Germinal center (tissue), 1 donor: ENCODE data around the gene UHRF1.
A peak's percentile ranks its signal among the peaks of the same experiment; 100 is the strongest.
"Not testable (repeated sequence)": the region's sequence is repeated elsewhere in the genome, so short reads cannot be mapped to it uniquely, and the experiment has no call there.

Experiments used
- DNase-seq: peaks from one replicate; pipeline ENCODE4 v3.0.0; 2012; ENCODE audit warnings: mixed read lengths, low spot score

UHRF1 gene

DNA sequence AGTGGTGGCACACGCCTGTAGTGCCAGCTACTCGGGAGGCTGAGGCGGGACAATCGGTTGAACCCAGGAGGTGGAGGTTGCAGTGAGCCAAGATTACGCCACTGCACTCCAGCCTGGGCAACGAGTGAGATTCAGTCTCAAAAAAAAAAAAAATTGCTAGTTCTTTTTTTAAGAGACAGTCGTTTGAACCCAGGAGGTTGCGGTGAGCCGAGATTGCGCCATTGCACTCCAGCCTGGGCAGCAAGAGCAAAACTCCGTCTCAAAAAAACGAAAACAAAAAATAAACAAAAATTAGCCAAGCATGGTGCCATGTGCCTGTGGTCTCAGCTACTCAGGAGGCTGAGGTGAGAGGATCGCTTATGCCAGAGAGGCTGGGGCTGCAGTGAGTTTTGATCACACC is 8.4 kb upstream of the UHRF1 start:
- not testable (repeated sequence) for DNase-seq

DNA sequence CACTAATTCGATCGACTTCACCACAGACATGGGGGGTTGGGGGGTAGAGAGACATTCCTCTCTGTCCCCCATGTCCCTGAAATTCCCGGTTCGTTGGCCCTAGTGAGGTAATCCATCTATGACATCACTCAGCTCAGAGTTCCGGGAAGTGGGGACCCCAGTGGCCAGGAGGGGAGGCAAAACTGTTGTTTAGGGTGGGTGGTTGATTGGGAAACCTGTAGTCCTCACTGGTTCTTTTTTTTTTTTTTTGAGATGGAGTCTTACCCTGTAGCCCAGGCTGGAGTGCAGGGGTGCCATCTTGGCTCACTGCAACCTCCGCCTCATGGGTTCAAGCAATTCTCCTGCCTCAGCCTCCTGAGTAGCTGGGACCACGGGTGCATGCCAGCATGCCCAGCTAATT is 6.5 kb upstream of the UHRF1 start, which contains the start of gene ARRDC5:
Gene ARRDC5 (minus strand): TSS at position 101 of the 400 bp plus-strand sequence. CDS start 71 bp downstream, at position 30.
- DNase-seq, result no peak

DNA sequence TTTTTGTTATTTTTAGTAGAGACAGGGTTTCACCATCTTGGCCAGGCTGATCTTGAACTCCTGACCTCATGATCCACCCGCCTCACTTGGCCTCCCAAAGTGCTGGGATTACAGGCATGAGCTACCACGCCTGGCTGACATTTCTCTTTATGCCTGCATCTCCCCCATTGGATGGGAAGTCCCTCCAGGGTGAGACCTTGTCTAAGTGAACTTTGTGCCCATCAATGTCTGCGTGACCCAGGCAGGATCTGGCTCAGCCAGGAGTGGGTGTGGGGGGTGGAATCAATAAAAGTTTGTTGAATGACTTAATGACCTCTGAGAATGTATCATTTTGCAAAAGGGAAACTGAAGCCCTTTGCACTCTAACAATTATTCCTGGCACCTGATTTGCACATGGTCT is 4.8 kb upstream of the UHRF1 start:
- no peak for DNase-seq

DNA sequence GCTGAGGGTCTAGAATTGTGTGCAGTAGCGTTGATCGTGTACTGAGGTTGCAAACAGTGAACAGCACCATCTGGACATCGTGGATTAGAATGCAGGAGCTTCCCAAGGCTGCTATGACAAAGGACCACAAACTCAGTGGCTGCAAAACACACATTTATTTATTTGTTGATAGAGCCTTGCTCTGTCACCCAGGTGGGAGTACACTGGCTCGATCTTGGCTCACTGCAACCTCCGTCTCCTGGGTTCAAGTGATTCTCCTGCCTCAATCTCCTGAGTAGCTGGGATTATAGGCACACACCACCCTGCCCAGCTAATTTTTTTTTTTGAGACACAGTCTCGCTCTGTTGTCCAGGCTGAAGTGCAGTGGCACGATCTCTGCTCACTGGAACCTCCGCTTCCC is 2.3 kb upstream of the UHRF1 start:
- DNase-seq, result no peak

DNA sequence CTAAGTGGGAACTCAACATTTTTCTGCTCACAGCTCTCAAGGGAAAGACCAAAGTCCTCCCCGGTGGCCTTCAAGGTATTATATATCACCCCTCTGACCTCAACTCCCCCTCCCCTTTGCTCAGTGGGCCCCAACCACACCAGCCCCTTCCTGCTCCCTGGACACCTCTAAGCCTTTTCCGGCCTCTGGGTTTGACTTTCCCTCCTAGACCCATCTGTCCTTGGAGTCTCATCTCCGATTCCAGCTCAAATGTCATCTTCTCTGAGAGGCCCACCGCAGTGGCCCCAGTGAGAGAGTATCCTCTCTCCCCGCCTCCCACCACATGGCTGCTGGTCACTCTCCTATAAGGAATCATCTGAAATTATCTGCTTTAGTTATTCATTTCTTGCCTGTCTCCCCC is 941 bp upstream of the UHRF1 start:
- DNase-seq, result no peak

DNA sequence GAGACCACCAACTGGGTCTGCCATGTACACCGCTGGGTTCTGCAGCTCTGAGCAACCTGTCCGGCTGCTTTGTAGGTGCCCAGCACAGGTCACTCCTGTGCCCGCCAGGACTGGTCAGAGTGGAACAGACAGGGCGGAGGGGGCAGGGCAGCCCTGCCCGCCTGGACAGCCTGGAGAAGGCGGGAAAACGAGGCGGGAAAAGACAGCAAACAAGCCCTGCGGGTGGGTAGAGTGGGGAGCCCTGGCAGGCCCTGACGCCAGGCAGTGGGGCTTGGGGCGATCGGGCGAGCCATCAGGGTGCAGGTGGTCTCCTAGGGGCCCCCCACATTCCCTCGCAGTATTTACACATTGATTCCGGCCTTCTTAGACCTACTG is 533 bp upstream of the UHRF1 start:
- DNase-seq, result no peak

DNA sequence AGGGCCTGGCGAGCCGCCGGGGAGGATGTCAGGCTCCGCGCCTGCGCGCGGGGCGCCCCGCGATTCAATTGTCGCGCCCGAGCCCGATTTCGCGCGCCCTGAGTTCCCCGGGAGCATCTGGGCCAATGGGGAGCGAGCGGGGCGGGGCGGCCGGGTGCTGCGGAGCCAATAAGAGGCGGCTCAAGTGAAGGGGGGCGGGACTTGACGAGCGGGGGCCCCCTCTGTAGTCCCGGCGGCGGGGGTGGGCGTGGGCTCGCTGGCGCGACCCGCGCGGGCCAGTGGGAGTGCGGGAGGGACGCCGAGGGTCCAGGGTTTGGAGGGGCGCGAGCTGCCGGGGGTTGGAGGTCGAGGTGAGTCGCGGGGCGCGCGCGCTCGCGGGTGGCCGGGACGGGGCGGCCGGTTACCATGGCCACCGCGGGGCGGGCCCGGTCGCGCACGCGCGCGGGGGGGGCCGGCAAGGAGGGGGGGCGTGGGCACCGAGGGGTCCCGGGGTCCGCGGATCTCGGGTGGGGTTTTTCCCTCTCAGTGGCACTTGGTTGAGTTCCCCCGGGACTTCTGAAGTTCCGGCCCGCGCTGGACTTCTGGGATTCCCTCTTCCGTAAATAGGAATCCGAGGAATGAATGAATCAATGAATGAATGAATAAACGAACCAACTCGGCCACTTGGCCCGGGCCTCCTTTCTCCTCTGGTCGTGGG is 744 bp downstream of the UHRF1 start:
- peak; percentile 98 for DNase-seq

DNA sequence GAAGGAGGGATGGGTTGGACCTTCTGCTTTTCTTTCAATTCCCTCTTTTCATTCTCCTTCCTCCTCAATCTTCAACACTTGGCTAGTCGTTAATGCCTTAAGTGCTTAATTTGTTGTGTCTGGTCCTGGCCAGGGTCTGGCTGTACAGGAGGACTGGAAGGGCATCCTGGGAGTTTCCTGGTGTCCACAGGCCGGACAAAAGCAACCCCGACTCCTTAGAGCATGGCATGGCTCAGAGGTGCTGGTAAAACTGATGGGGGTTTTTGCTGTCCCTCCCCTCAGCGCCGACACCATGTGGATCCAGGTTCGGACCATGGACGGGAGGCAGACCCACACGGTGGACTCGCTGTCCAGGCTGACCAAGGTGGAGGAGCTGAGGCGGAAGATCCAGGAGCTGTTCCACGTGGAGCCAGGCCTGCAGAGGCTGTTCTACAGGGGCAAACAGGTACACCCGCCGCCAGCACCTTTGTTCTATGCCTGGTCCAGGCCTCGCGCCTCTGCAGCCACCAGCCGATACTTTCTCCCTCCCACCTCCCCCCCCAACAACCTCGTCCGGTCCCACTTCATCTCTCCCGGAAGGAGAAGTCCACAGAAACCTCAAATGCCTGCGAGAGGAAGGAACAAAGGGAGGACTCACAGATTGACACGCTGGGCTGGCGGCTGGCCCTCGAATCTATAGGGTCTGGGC is 1.4 kb downstream of the UHRF1 start:
- DNase-seq, result peak; percentile 48

DNA sequence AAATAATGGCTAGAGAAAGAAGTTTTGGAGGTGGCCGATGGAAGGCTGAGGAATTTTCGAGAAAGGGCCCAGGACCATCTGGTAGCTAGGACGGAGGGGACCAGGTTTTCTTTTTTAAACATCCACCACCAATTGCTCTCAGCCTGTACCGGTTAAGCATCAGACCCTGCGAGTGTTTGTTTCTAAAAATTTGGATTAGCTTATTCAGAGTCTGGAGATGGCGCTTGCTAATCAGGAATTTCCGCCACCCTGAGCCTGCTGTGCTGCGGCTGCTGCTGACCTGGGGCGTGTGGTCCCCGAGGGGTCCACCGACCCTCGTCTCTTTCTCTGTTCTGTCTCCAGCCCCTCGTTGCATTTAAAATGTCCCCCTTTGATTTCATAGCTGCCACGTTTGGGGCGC is 2.0 kb downstream of the UHRF1 start:
- no peak for DNase-seq

DNA sequence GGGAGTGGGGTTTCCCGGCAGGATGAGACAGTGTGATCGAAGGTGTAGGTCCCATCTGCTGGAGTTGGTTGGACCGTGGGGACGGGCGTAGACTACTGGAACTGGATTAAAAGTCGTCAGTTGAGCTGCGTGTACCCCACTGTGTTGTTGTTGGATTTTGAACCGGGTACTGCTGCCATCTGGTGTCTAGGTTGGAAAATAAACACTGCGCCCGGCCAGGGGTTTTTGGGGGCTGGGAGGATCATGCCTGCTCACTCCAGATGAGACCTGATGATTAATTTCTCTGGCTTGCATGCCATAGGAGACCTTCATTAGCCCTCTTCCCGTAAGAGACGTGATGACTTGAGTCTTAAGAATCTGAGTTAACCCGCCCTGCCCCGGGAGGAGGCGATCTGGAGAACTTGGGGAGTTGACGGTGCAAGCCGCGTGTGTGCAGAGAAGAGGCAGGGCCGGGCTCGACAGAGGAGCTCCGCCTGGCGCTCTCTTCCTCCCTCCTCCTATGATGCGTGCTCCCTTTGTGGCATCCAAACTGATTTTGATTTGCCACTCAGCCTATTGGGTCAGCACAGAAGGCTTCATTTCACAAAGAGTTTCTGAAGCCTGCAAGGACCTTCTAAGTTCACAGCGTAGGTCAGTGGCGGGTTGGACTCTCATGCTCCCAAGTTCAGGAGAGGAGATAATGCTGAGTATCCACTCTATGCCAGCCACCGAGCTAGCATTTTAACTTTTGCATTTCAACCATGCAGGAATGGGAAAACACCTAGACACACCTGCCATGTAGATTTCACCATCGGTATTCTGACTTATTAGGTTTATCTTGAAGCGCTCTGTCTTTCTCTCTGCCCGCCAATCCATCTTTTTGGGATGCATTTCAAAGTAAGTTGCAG is 2.7 kb downstream of the UHRF1 start:
- peak; percentile 79 for DNase-seq

DNA sequence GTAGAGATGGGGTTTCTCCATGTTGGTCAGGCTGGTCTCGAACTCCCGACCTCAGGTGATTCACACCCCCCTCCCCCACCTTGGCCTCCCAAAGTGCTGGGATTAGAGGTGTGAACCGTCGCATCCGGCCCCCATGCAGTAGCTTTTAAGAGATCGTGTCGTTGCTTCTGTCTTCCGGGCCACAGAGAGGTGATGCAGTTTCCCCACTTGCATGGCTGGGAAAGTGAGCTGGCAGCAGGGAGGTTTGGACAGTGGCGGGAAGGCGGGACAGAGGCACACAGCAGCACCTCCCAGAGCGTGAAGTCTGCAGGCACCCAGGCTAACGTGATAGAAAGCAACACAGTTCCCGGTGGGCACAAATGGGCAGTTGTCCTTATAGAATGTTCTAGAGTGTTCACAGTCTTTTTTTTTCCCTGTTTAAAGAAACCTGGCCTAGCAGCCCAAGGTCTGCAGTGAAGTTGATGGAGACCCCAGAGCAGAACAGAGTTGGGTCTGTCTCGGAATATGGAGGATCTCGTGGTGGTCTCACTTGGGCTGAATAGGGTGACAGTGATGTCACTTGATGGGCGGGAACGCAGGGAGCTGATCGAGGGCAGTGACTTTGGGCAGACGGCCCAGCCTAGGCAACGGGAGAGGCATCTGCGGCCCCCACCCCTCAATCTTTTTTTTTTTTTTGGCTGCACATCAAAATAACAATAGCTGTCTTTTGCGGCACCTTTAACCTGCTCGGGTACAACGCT is 4.9 kb downstream of the UHRF1 start:
- no peak for DNase-seq

DNA sequence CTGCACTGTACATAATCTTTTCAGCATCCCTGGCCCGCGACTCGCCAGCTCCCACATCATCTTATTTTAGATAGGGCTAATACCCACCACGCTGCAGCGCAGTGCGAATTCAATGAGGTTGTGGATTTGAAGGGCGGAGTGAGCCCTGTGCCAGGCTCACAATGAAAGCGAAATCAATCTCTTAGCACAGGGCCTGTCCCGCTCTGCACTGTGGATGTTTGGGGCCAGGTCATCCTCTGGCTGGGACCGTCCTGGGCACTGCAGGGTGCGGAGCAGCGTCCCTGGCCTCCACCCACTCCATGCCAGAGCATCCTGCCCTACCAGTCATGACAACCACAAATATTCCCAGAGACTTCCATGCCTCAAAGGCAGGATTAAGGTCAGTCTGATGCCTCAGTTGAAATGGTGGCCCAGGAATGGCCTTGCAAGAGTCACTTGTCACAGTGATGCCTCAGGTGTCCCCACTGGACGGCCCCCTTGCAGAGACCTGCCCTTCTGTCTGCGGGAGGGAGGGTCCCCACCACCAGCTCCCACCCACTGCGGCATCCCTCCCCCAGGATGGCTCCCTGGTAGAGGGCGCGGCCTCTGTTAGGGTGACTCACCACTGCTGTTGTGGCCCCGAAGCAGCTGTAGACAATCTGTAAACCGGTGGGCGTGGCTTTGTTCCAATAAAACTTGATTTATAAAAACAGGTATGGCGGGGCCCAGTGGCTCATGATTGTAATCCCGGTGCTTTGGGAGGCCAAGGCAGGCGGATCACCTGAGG is 5.6 kb downstream of the UHRF1 start:
- no peak for DNase-seq

DNA sequence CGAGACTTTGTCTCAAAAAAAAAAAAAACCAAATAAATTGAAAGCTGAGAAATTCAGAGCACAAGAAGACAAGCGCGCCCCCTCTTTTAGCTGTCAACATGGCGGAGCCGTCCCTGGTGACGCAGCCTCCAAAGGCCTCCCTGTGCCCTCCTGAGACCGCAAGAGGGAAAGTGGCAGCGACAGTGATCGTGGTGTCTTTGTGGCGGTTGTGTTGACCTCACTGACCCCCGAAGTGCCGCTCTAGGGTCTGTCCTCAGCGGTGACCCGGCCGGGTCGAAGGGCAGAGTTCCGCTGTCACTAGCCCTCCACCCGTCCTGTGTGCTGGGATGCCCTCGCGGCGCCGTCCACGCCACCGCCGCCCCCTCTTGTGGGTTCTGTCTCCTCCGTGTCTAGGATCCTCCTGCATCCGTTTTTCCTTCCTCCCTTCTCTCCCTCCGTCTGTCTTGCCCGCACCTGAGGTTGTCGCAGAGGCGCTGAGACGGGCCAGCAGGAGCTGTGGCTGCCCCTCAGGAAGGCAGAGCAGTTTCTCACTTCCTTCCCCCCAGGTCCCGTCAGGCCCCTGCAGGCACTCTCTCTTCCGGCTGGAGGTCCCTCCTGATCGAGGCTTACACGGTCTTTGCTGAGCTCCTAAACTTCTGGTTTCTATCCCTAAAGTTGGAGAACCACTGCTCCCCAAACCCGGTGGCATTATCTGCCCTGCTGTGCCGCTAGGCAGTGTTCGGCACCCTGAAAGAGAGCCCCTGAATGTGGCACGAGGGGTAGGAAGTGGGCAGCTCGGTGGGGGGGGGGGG is 7.2 kb downstream of the UHRF1 start:
- peak; percentile 68 for DNase-seq

DNA sequence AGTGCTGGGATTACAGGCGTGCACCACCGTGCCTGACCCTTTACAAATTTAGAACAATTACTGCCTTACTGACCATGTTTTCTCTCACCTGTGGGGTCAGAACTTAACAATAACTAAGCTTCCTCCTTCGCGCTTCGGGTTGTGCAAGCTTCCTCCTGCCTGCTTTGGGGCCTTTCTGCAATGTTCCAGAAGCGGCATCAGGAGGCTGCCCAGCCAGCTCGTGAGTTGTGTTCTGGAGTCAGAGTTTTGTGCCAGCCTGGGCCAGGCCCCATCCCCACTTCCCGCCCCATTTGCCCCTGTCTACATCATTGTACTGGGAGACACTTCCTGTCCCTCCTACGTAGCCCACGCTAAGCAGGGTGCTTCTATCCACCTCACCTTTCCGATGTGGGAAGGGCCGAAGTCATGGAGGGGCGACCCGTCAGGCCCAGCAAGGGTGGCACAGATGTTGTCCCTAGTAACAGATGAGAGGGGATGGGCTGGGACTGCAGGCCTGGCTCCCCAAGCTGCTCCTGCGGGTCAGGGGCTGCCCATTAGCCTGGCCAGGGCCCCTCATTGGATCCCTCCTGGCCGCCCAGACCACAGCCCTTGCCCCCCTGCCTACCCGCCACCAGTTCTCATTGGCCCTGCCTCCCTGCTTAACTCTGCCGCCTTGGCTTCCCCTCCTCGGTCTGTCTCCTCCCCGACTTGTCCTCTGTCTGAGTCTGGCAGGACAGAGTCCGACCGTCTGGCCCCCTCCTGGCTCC is 13.4 kb downstream of the UHRF1 start:
- DNase-seq, result no peak

DNA sequence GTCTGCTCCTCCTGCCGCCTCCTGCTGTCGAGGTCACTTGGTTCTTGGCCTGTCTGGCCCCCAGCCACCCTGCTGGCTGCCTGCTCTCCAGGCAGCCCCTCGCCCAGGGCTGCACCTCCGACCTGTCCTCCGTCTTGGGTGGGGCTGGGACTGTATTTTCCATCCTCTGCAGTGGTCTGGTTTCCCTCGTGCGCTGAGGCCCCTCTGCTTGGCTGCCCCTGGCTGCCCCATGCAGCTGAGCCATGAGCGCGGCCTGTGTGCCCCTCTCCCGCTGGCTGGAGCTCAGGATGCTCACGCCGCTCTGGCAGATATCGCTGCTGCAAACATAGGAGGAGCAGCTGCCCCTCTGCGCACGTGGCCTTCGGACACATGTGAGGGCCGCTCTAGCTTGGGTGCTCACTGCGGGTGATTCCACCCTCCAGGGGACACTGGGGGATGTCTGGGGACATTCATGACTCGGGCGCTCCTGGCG is 14.0 kb downstream of the UHRF1 start:
- DNase-seq, result no peak

DNA sequence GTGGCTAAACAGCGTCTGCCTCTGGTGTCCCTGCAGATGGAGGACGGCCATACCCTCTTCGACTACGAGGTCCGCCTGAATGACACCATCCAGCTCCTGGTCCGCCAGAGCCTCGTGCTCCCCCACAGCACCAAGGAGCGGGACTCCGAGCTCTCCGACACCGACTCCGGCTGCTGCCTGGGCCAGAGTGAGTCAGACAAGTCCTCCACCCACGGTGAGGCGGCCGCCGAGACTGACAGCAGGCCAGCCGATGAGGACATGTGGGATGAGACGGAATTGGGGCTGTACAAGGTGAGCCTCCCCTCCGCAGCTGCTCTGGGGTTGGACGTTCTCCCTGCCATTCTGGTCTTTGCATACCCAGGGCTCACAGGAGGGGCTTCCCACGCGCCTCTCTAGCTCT is 19.9 kb downstream of the UHRF1 start:
- DNase-seq, result no peak

DNA sequence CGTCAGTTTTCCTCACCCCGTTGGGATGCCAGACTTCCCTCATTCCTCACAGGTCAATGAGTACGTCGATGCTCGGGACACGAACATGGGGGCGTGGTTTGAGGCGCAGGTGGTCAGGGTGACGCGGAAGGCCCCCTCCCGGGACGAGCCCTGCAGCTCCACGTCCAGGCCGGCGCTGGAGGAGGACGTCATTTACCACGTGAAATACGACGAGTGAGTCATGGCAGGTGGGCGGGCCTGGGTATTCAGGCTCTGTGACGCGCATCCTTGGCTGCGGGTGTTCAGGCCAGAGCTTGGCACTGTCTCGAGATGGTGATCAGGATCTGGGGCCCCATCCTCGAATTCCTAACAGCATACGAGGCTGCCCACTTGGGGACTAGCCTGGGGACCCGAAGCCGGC is 21.4 kb downstream of the UHRF1 start:
- DNase-seq, result no peak

DNA sequence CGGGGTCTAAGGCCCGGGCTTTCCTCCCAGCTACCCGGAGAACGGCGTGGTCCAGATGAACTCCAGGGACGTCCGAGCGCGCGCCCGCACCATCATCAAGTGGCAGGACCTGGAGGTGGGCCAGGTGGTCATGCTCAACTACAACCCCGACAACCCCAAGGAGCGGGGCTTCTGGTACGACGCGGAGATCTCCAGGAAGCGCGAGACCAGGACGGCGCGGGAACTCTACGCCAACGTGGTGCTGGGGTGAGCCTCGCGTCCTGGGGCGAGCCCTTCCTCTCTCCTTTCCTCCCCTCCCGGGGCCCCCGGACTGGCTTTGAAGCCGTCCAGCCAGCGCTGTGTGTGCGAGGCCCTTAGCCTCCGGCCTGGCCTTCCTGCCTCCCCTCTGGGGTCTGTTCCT is 23.4 kb downstream of the UHRF1 start:
- no peak for DNase-seq

DNA sequence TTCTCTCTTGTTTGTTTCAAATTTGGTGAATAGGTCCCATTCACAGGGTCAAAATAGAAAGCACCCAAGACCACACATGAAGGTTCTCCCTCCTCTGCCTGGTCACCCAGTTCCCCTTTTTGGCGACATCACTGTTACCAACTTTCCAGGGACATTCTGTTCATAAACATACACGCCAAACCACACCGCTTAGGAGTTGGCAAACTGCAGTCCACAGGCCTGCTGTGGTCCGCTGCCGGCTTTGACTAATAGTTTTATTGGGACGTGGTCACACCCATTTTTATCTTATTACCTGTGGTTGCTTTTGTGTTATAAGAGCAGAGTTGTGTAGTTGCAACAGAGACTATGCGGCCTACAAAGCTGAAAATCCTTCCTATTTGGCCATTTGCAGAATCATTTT is 24.2 kb downstream of the UHRF1 start:
- DNase-seq, result no peak

DNA sequence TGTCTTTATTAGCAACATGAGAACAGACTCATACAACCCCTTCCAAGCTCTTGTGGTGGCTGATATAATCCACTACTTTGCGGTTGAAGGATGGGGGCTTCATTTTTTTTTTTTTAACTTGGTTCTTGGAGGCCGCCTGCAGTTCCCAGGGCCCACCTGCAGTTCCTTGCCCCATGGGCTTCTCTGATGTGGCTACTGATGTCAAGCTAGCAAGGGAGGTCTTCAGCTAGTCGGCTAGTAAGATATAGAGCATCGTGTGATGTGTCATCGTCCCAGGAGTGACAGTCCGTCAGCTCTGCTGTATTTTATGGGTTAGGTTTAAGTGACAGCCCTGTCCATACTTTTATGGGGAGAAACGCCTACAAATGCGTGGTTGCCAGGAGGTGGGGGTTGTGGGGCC is 26.1 kb downstream of the UHRF1 start:
- no peak for DNase-seq
